ENCODE measurements around the gene GABPB1.
A peak's percentile ranks its signal among the peaks of the same experiment; 100 is the strongest.

Gene GABPB1

DNA sequence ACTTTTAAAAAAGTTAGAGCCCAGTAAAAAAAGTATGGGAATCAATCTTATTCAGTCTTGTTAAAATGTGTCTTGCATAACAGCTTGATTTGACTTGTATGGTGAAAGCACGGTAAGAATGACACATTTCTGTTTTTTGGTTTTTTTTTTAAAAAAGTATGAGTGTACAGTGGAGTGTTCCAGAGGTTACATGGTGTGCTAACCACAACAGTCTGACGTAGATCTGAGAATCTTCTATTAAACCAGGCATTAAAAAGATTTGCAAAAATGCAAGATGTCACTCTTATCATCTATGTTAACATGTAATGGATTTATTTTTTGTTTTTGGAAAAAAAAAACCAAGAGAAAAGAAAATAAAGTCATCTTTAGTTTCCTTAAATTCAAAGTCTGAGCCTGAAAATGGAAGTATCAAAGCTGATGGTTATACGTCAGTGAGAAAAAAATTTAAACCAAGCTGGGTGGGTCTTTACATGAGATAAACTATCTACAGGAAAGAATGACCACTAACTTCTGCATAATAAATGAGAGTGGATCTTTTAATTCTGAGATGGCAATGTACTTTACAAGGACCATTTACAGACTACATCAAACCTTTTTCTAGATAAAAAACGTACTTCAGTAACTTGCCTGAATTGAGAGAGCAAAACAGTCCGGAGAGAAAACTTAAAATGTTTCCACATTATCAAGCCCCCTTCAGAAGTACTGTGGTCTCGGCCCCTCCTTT lies 1.6 kb downstream of the GABPB1 start:
- DNase-seq (ENCODE audit: low read depth), result peak; percentile 91
- peak overlapping the region; percentile 85 for H3K4me3 ChIP-seq (ENCODE audit: low read depth, low read length)

DNA sequence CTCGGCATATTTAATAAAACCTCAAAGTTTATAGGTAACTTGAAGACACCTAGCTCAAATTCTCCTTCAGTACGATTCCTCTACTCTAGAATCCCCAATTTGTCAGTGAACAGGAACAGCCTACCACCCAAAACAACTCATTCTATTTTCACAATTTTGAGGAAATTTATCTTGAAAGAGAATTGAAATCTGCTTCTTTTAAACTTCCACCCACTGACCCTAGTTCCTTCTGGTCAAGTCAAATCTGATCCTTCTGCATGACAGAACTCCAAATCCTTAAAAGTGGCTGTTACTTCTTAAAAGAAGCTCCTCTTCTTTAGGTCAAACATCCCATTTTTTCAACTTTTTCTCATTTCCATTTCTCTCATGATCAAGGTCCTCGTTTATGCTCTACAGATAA lies 4.4 kb downstream of the GABPB1 start:
- DNase-seq (ENCODE audit: low read depth), result no peak

GRCh38 chr15:50345298-50345697 lies 9.7 kb downstream of the GABPB1 start:
- no peak overlapping the region for H3K4me3 ChIP-seq (ENCODE audit: low read depth, low read length)
- no peak for DNase-seq (ENCODE audit: low read depth)

More for the DNA sequence above, 4.4 kb downstream of the GABPB1 start:
- H3K4me3 ChIP-seq (ENCODE audit: low read depth, low read length), result no peak overlapping the region

DNA sequence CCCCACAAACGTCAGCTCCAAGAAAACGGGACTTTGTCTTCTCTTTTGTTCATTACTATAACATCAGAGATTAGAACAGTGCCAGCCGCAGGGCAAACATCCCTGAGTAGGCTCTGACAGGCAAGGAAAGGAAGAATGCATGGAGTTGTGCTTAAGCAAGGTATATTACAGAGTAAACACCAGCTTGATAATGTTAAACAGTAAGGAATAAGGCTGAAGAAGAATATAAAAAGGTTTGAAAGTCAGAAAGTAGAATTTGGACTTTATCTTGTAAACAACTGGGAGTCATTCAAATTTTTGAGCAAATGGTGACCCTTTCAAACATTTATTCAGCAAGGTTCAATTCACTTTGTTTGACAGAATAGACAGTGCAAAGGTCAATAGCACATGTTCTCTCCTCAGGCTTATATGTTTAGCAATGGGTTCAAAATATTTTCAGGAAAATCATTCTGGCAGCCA lies 11.0 kb downstream of the GABPB1 start:
- no peak overlapping the region for H3K4me3 ChIP-seq (ENCODE audit: low read depth, low read length)
- DNase-seq (ENCODE audit: low read depth), result no peak

GRCh38 chr15:50341616-50342136 lies 13.3 kb downstream of the GABPB1 start:
- DNase-seq (ENCODE audit: low read depth), result no peak
- no peak overlapping the region for H3K4me3 ChIP-seq (ENCODE audit: low read depth, low read length)

GRCh38 chr15:50340416-50340815 lies 14.6 kb downstream of the GABPB1 start:
- no peak for DNase-seq (ENCODE audit: low read depth)
- no peak overlapping the region for H3K4me3 ChIP-seq (ENCODE audit: low read depth, low read length)

GRCh38 chr15:50339717-50340116 lies 15.3 kb downstream of the GABPB1 start:
- no peak overlapping the region for H3K4me3 ChIP-seq (ENCODE audit: low read depth, low read length)

GRCh38 chr15:50335251-50335650 lies 19.7 kb downstream of the GABPB1 start:
- DNase-seq (ENCODE audit: low read depth), result no peak
- no peak overlapping the region for H3K4me3 ChIP-seq (ENCODE audit: low read depth, low read length)

More at GRCh38 chr15:50339717-50340116, 15.3 kb downstream of the GABPB1 start:
- DNase-seq (ENCODE audit: low read depth), result no peak

DNA sequence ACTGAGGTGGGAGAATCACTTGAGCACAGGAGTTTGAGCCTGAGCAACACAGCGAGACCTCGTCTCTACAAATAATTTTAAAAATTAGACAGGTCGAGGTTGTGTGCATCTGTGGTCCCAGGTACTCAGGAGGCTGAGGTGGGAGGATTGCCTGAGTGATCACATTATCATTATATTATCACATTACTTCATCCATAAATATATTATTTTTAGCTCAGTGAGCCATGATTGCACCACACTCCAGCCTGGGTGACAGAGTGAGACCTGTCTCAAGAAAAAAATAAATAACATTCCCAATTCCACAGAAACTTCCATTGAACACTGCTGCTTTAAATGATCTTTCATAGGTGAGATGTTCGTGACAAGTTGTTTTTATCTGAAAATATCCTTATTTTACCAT lies 21.8 kb downstream of the GABPB1 start:
- H3K4me3 ChIP-seq (ENCODE audit: low read depth, low read length), result no peak overlapping the region
- DNase-seq (ENCODE audit: low read depth), result no peak

GRCh38 chr15:50330921-50331320 lies 24.1 kb downstream of the GABPB1 start:
- H3K4me3 ChIP-seq (ENCODE audit: low read depth, low read length), result no peak overlapping the region
- no peak for DNase-seq (ENCODE audit: low read depth)

GRCh38 chr15:50328116-50328515 lies 26.9 kb downstream of the GABPB1 start:
- DNase-seq (ENCODE audit: low read depth), result no peak
- H3K4me3 ChIP-seq (ENCODE audit: low read depth, low read length), result no peak overlapping the region

- H3K4me3 ChIP-seq (ENCODE audit: low read depth, low read length), result no peak overlapping the region
- no peak for DNase-seq (ENCODE audit: low read depth)
Observed at GRCh38 chr15:50321680-50322210, 33.3 kb downstream of the GABPB1 start.

GRCh38 chr15:50320504-50320903 lies 34.5 kb downstream of the GABPB1 start:
- no peak overlapping the region for H3K4me3 ChIP-seq (ENCODE audit: low read depth, low read length)
- DNase-seq (ENCODE audit: low read depth), result no peak

GRCh38 chr15:50318697-50319096 lies 36.3 kb downstream of the GABPB1 start:
- no peak for DNase-seq (ENCODE audit: low read depth)
- no peak overlapping the region for H3K4me3 ChIP-seq (ENCODE audit: low read depth, low read length)

DNA sequence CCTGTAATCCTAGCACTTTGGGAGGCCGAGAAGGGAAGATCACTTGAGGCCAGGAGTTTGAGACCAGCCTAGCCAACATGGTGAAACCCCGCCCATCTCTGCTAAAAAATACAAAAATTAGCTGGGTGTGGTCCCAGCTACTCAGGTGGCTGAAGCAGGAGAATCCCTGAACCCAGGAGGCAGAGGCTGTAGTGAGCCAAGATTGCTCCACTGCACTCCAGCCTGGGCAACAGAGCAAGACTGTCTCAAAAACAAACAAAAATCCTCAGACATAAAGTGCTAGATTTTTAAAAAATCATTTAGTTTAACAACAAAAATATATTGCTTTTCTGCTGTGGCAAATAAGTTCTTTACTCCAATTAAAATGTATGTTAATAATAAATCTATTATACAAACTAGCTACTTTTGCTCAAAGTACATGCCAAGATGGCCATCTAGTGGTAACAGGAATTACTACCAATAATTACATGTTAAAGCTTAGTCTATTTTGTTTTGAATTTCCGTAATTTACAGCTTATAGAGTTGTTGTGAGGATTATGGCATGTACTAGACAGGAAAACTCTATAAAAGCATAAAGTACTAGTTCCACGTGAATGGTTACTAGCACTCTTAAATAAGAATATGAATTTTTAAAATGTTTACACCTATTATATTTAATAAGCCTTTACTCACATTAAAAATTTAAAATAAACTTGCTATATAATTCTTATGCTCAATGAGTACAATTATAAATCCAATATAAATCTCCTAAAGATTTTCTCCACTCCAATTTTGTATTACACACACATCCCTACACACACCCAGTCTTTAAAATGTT lies 39.0 kb downstream of the GABPB1 start:
- peak; percentile 16 for DNase-seq (ENCODE audit: low read depth)
- no peak overlapping the region for H3K4me3 ChIP-seq (ENCODE audit: low read depth, low read length)

DNA sequence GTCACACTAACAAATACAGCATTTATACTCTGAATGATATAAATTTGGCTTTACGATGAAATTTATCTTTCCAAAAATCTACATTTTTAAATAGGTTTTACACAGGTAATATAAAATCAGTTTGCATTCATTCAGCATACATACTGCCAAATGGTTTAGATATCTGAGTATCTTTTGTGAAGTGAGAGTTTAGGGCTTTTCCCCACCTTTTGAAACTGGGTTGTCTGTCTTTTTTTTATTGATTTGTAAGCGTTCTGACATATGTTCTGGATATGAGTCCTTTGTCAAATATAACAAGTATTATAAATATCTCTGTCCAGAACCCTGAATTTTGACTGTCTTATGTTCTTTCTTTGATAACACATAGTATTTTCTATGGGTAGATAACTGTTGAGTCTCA lies 42.4 kb downstream of the GABPB1 start:
- H3K4me3 ChIP-seq (ENCODE audit: low read depth, low read length), result no peak overlapping the region
- DNase-seq (ENCODE audit: low read depth), result no peak

- no peak overlapping the region for H3K4me3 ChIP-seq (ENCODE audit: low read depth, low read length)
- DNase-seq (ENCODE audit: low read depth), result no peak
Observed at GRCh38 chr15:50307799-50308198, 47.2 kb downstream of the GABPB1 start.

GRCh38 chr15:50304836-50305235 lies 50.2 kb downstream of the GABPB1 start:
- no peak overlapping the region for H3K4me3 ChIP-seq (ENCODE audit: low read depth, low read length)
- DNase-seq (ENCODE audit: low read depth), result no peak

DNA sequence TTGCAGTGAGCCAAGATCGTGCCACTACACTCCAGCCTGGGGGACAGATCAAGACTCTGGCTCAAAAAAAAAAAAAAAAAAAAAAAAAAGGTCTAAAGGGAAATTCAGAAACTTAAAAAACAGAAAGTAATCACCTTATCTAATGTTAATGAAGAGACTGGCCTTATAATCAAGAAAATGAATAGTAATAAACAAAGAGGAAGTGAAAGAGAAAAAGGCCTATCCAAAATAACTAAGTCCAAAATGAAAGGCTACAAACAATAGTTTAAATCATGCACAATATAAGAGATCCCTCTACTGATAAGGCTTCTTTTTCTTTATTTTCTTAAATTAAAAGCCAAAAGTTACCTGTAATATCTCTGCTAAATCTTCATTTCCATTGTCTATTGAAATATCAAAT lies 52.4 kb downstream of the GABPB1 start:
- H3K4me3 ChIP-seq (ENCODE audit: low read depth, low read length), result no peak overlapping the region
- no peak for DNase-seq (ENCODE audit: low read depth)

- DNase-seq (ENCODE audit: low read depth), result no peak
- no peak overlapping the region for H3K4me3 ChIP-seq (ENCODE audit: low read depth, low read length)
Observed at GRCh38 chr15:50298340-50298739, 56.7 kb downstream of the GABPB1 start.
